ENCODE data around the gene GPC6.

GPC6 gene

DNA sequence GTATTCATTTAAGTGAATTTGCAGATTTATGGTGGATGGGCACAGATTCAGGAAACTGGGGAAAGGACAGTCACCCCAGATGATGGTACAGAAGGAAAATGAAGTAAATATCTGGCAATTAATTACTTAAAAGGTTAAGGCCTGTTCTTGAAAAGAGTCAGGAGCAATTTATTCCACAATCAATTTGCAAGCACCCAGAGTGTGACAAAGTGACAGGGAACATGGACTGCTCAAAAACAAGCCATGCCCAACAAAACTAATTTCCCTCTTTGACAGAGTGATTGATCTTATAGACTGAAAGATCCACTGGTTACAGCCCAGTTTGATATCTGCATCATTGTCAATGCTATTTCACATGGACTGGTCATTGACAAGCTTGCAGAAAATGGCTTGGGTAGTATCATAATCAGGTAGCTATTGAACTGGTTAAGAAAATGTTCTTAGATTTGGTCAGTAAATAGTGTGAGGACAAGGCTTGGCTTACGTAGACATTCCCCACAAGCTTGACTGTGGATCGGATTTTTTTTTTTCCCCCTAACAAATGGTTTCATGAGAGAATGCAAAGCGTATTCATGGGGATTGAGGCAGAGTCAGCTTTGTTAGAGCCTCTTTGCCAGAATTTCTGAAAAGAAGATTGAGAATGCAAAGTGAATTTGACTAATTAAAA is 584.6 kb downstream of the GPC6 start:
- DNase-seq (ENCODE audit: low spot score), result no peak

DNA sequence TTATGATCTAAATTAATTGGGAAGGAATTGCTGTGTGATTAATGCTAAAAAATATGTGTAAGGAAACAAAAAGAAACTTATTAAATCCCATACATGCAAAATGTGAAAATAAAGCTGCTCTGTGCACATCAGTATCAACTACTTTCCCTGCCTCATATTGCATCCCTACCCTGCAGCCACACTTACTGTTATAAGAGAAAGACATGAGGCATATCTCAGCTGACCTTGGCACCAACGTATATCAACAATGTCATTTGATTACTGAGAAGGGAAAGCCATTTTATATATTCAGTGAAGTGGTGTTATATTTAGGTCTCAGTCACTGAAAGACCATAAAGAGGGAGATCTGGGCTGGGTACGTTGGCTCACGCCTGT is 585.1 kb downstream of the GPC6 start:
- in situ Hi-C loops (cut with MboI; ENCODE audit: low pct_unique_long_range_greater_than_20kb, low sequenced_read_pairs, unreplicated experiment), result no loop called here
- no peak for DNase-seq (ENCODE audit: low spot score)
- TF ChIP-seq, protein P1, sequence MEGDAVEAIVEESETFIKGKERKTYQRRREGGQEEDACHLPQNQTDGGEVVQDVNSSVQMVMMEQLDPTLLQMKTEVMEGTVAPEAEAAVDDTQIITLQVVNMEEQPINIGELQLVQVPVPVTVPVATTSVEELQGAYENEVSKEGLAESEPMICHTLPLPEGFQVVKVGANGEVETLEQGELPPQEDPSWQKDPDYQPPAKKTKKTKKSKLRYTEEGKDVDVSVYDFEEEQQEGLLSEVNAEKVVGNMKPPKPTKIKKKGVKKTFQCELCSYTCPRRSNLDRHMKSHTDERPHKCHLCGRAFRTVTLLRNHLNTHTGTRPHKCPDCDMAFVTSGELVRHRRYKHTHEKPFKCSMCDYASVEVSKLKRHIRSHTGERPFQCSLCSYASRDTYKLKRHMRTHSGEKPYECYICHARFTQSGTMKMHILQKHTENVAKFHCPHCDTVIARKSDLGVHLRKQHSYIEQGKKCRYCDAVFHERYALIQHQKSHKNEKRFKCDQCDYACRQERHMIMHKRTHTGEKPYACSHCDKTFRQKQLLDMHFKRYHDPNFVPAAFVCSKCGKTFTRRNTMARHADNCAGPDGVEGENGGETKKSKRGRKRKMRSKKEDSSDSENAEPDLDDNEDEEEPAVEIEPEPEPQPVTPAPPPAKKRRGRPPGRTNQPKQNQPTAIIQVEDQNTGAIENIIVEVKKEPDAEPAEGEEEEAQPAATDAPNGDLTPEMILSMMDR (IDR thresholded peaks at IDR 0.05; ENCODE audit: extremely low read depth, insufficient read depth, missing control alignments), result no peak

More for the DNA sequence above, 584.6 kb downstream of the GPC6 start:
- in situ Hi-C loops (cut with MboI; ENCODE audit: low pct_unique_long_range_greater_than_20kb, low sequenced_read_pairs, unreplicated experiment), result no loop called here
- TF ChIP-seq, protein P1 (IDR thresholded peaks at IDR 0.05; ENCODE audit: extremely low read depth, insufficient read depth, missing control alignments), result no peak

DNA sequence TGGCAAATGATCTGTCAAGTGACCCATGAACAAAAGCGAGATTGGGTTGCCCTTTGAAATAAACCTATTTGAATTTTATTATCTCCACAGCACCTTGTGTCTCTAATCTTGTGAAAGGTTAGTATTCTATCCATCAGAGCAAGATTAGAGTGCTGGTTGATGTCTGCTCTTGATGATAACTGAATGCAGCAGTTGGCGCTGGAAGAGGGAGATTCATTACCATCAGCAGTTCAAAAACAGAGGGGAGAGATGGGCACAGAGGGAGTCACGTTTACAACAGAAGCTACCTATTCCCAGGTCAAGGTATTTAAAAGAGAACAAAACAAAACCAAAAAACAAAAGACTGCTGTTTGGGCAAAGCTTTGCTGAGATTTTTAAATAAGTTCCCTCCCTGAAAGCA is 588.1 kb downstream of the GPC6 start:
- in situ Hi-C loops (cut with MboI; ENCODE audit: low pct_unique_long_range_greater_than_20kb, low sequenced_read_pairs, unreplicated experiment), result no loop called here
- DNase-seq (ENCODE audit: low spot score), result no peak
- TF ChIP-seq, protein P1 (IDR thresholded peaks at IDR 0.05; ENCODE audit: extremely low read depth, insufficient read depth, missing control alignments), result no peak

- in situ Hi-C loops (cut with MboI; ENCODE audit: low pct_unique_long_range_greater_than_20kb, low sequenced_read_pairs, unreplicated experiment), result no loop called here
- DNase-seq (ENCODE audit: low spot score), result no peak
- TF ChIP-seq, protein P1 (IDR thresholded peaks at IDR 0.05; ENCODE audit: extremely low read depth, insufficient read depth, missing control alignments), result no peak
These were observed 591.7 kb downstream of the GPC6 start for GRCh38 chr13:93818345-93818744.

GRCh38 chr13:93819331-93819890 is 592.8 kb downstream of the GPC6 start:
- TF ChIP-seq, protein P1 (IDR thresholded peaks at IDR 0.05; ENCODE audit: extremely low read depth, insufficient read depth, missing control alignments), result no peak
- DNase-seq (ENCODE audit: low spot score), result no peak
- in situ Hi-C loops (cut with MboI; ENCODE audit: low pct_unique_long_range_greater_than_20kb, low sequenced_read_pairs, unreplicated experiment), result no loop called here

DNA sequence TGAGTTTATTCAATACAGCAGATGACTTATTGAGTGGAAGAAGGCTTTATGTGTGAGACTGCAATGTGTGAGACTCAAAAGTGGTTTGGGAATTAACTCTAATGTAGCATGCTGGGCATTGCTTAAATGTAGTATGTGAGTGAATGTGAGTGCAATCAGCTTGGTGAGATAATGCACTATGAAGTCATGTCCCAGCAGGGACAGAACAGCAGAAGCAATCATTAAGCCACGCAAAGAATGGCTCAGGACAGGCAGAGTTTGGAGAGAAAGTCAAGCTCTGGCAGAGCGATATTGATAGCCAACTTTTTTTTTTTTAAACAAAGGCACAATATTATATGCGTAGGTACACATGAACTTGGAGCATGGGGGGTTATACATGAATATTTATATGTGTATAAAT is 597.7 kb downstream of the GPC6 start:
- DNase-seq (ENCODE audit: low spot score), result no peak
- TF ChIP-seq, protein P1 (IDR thresholded peaks at IDR 0.05; ENCODE audit: extremely low read depth, insufficient read depth, missing control alignments), result no peak
- in situ Hi-C loops (cut with MboI; ENCODE audit: low pct_unique_long_range_greater_than_20kb, low sequenced_read_pairs, unreplicated experiment), result no loop called here
